IMR-90 (cell line): ENCODE measurements around the gene LRCOL1. TPM values are rescaled to one million over a fixed set of nuclear protein-coding genes. Genes with fewer than 3 reads are reported as not detected.

ENCODE experiments used
- ATAC-seq: fragments of 200-7000 bp; cut with Tn5 transposase; 2 replicates; pipeline ENCODE4 v1.9.1; 2020; ENCODE audit warnings: low read depth, mild to moderate bottlenecking, moderate library complexity
- BruUV-seq: library from RNA; stranded (reverse); fragments of 400-500 nt; replicated peaks from 2 replicates; lab custom pipeline; 2021; lab: Mats Ljungman, UMichigan
- CTCF ChIA-PET: fragments of 300-600 bp; formaldehyde crosslinking; extraction: SDS; loops from one replicate; lab custom pipeline; 2021; ENCODE audit warnings: antibody characterized with exemption; lab: Yijun Ruan, JAX
- POLR2A ChIA-PET: fragments of 300-600 bp; sonication (Branson Sonifier 250); formaldehyde crosslinking; loops from one replicate; lab custom pipeline; 2022; ENCODE audit warnings: antibody characterized with exemption; ENCODE audit not compliant: unreplicated experiment; lab: Charles Lee
- DNase-seq: peaks from one replicate; pipeline ENCODE4 v3.0.0; 2013
- H2AFZ ChIP-seq: replicated peaks from 2 replicates; pipeline ENCODE3; 2013; ENCODE audit warnings: low read length, mild to moderate bottlenecking; ENCODE audit not compliant: poor library complexity
- H2AK5ac ChIP-seq: 2 replicates; pipeline ENCODE4 v1.6.1; 2013; ENCODE audit warnings: low read depth, low read length, inconsistent platforms
- H2AK9ac ChIP-seq: replicated peaks from 2 replicates; pipeline ENCODE3; 2013; ENCODE audit warnings: mild to moderate bottlenecking, low read depth, low read length, moderate library complexity; ENCODE audit not compliant: poor library complexity
- H2BK120ac ChIP-seq: 2 replicates; pipeline ENCODE4 v1.6.1; 2013; ENCODE audit warnings: low read depth, low read length, inconsistent platforms
- H2BK15ac ChIP-seq: 3 replicates; pipeline ENCODE4 v1.6.1; 2013; ENCODE audit warnings: low read depth, low read length, inconsistent platforms
- H2BK20ac ChIP-seq: 2 replicates; pipeline ENCODE4 v1.6.1; 2013; ENCODE audit warnings: low read depth, mild to moderate bottlenecking, inconsistent platforms, low read length, moderate library complexity
- H2BK5ac ChIP-seq: 2 replicates; pipeline ENCODE4 v1.6.1; 2013; ENCODE audit warnings: mild to moderate bottlenecking, low read depth, low read length, inconsistent platforms; ENCODE audit not compliant: poor library complexity, severe bottlenecking
- H3K14ac ChIP-seq: replicated peaks from 2 replicates; pipeline ENCODE4 v1.6.1; 2013; ENCODE audit warnings: low read depth, low read length, inconsistent platforms
- H3K18ac ChIP-seq: 2 replicates; pipeline ENCODE4 v1.6.1; 2013; ENCODE audit warnings: low read depth, low read length, control low read depth
- H3K23ac ChIP-seq: 2 replicates; pipeline ENCODE4 v1.6.1; 2013; ENCODE audit warnings: low read depth, low read length, inconsistent platforms
- H3K27ac ChIP-seq: 2 replicates; pipeline ENCODE4 v1.5.1; 2013; ENCODE audit warnings: mild to moderate bottlenecking, control low read depth, low read length; ENCODE audit not compliant: insufficient read depth
- H3K27me3 ChIP-seq: 2 replicates; pipeline ENCODE4 v1.6.1; 2013; ENCODE audit warnings: low read length; ENCODE audit not compliant: control insufficient read depth, insufficient read depth
- H3K36me3 ChIP-seq: 2 replicates; pipeline ENCODE4 v1.6.1; 2013; ENCODE audit warnings: low read length, mixed read lengths; ENCODE audit not compliant: control insufficient read depth, insufficient read depth
- H3K4ac ChIP-seq: 2 replicates; pipeline ENCODE4 v1.6.1; 2013; ENCODE audit warnings: low read depth, low read length, inconsistent platforms
- H3K4me1 ChIP-seq: 2 replicates; pipeline ENCODE4 v1.6.1; 2013; ENCODE audit warnings: low read length, mixed read lengths; ENCODE audit not compliant: control insufficient read depth, insufficient read depth
- H3K4me2 ChIP-seq: 2 replicates; pipeline ENCODE4 v1.6.1; 2013; ENCODE audit warnings: low read depth, mild to moderate bottlenecking, control low read depth, low read length, moderate library complexity
- H3K4me3 ChIP-seq: 2 replicates; pipeline ENCODE4 v1.5.1; 2013; ENCODE audit warnings: low read depth, mild to moderate bottlenecking, control low read depth, low read length, moderate library complexity; ENCODE audit not compliant: insufficient read depth
- H3K56ac ChIP-seq: 2 replicates; pipeline ENCODE4 v1.6.1; 2013; ENCODE audit warnings: low read length, inconsistent platforms; ENCODE audit not compliant: insufficient read depth; ENCODE audit errors: extremely low read depth
- H3K79me1 ChIP-seq, 2 experiments: 2 replicates each; pipeline ENCODE4 v1.6.1; 2013; ENCODE audit warnings: low read length in 2 of 2, inconsistent platforms in 1 of 2, low read depth in 1 of 2
- H3K9ac ChIP-seq: 2 replicates; pipeline ENCODE4 v1.6.1; 2013; ENCODE audit warnings: low read depth, low read length, control low read depth
- H3K9me1 ChIP-seq: 2 replicates; pipeline ENCODE4 v1.6.1; 2013; ENCODE audit warnings: low read length, inconsistent platforms; ENCODE audit not compliant: insufficient read depth
- H3K9me3 ChIP-seq: 2 replicates; pipeline ENCODE4 v1.6.1; 2013; ENCODE audit warnings: low read length; ENCODE audit not compliant: control insufficient read depth, insufficient read depth
- H4K20me1 ChIP-seq: 2 replicates; pipeline ENCODE4 v1.6.1; 2013; ENCODE audit warnings: low read length, inconsistent platforms; ENCODE audit not compliant: insufficient read depth
- H4K5ac ChIP-seq: 2 replicates; pipeline ENCODE4 v1.6.1; 2013; ENCODE audit warnings: mild to moderate bottlenecking, low read depth, low read length, control low read depth
- H4K8ac ChIP-seq, 2 experiments: 2 replicates each; pipeline ENCODE4 v1.6.1; 2013; ENCODE audit warnings: low read depth in 2 of 2, low read length in 2 of 2, control low read depth in 1 of 2, inconsistent platforms in 1 of 2
- H4K91ac ChIP-seq: 2 replicates; pipeline ENCODE4 v1.6.1; 2013; ENCODE audit warnings: low read depth, low read length, inconsistent platforms; ENCODE audit not compliant: insufficient read depth
- CEBPB ChIP-seq: IDR thresholded peaks from 2 replicates; pipeline ENCODE4 v1.6.1; 2012; ENCODE audit warnings: low read depth, low read length, improper control_type of control experiment
- FOS ChIP-seq: fragments of 150-350 bp; IDR thresholded peaks from 2 replicates; pipeline ENCODE4 v1.6.1; 2016; ENCODE audit warnings: low read depth, low read length
- MAFK ChIP-seq: IDR thresholded peaks from 2 replicates; pipeline ENCODE4 v1.6.1; 2012; ENCODE audit warnings: low read depth, low read length, improper control_type of control experiment
- MAZ ChIP-seq: IDR thresholded peaks from 2 replicates; pipeline ENCODE4 v1.6.1; 2012; ENCODE audit warnings: low read depth, mild to moderate bottlenecking, low read length, improper control_type of control experiment, moderate library complexity, borderline replicate concordance
- MXI1 ChIP-seq: IDR thresholded peaks from 2 replicates; pipeline ENCODE4 v1.6.1; 2012; ENCODE audit warnings: low read depth, mild to moderate bottlenecking, low read length, moderate library complexity, borderline replicate concordance
- NFE2L2 ChIP-seq: fragments of 150-350 bp; IDR thresholded peaks from 2 replicates; pipeline ENCODE4 v1.6.1; 2016; ENCODE audit warnings: low read depth, mild to moderate bottlenecking, low read length
- POLR2A ChIP-seq: IDR thresholded peaks from 2 replicates; pipeline ENCODE4 v1.6.1; 2012; ENCODE audit warnings: mild to moderate bottlenecking, low read depth, low read length
- RAD21 ChIP-seq: IDR thresholded peaks from 2 replicates; pipeline ENCODE4 v1.6.1; 2012; ENCODE audit warnings: low read length, improper control_type of control experiment
- RCOR1 ChIP-seq: IDR thresholded peaks from 2 replicates; pipeline ENCODE4 v1.6.1; 2012; ENCODE audit warnings: mild to moderate bottlenecking, low read length, improper control_type of control experiment; ENCODE audit not compliant: insufficient replicate concordance
- RFX5 ChIP-seq: IDR thresholded peaks from 2 replicates; pipeline ENCODE4 v1.8.0; 2012; ENCODE audit warnings: low read depth, mild to moderate bottlenecking, low read length, moderate library complexity
- SMC3 ChIP-seq: fragments of 150-350 bp; IDR thresholded peaks from 2 replicates; pipeline ENCODE4 v1.6.1; 2016; ENCODE audit warnings: low read depth, mild to moderate bottlenecking, antibody characterized with exemption, low read length, moderate library complexity
- WGBS, 2 experiments: methylation state at CpG; one replicate each; pipeline versions ENCODE4 v1.1.5 to v1.1.7; 2013; ENCODE audit warnings: missing lambda C conversion rate in 2 of 2; ENCODE audit not compliant: insufficient read length in 1 of 2; ENCODE audit errors: extremely low coverage in 2 of 2; 5-methylcytosine and 5-hydroxymethylcytosine counted together
- dilution Hi-C: fragments of 300-500 bp; cut with HindIII; formaldehyde crosslinking; loops from one replicate; pipeline ENCODE4 v1.14.3; 2018; ENCODE audit warnings: low sequenced_read_pairs; ENCODE audit not compliant: unreplicated experiment
- in situ Hi-C: fragments of 300-500 bp; cut with MboI; formaldehyde crosslinking; loops from 3 replicates; pipeline ENCODE4 v1.14.3; 2019; ENCODE audit warnings: low sequenced_read_pairs, inconsistent platforms, mixed read lengths
- intact Hi-C: fragments of 100-400 bp; cut with micrococcal nuclease; formaldehyde crosslinking; loops from 2 replicates; pipeline ENCODE4 v1.10.0; 2022
- polyA plus RNA-seq, 3 experiments: library from polyadenylated mRNA; depleted of rRNA; stranded (reverse); fragments of >200 nt; gene quantifications; 2 replicates each; pipeline ENCODE4 v1.2.3, GENCODE V29; 2012; ENCODE audit warnings: low replicate concordance in 1 of 3
- total RNA-seq: library from RNA; depleted of rRNA; stranded (reverse); fragments of >200 nt; gene quantifications from 2 replicates; pipeline ENCODE4 v1.2.3, GENCODE V29; 2012
- TF ChIP-seq, protein P1 (sequence below): fragments of 150-350 bp; IDR thresholded peaks from 2 replicates; pipeline ENCODE4 v1.6.1; 2017; ENCODE audit warnings: mild to moderate bottlenecking, antibody characterized with exemption, low read length, low read depth
- TF ChIP-seq, protein P2 (sequence below): fragments of 150-350 bp; IDR thresholded peaks from 2 replicates; pipeline ENCODE4 v1.6.1; 2016; ENCODE audit warnings: low read depth, mild to moderate bottlenecking, low read length, moderate library complexity, borderline replicate concordance
- TF ChIP-seq, protein P3 (sequence below): conservative IDR thresholded peaks from 2 replicates; pipeline ENCODE4 v1.5.1; 2012; ENCODE audit warnings: mild to moderate bottlenecking, low read depth, low read length, improper control_type of control experiment

LRCOL1 gene
- total and polyA plus RNA-seq, 2 of the 4 experiments (the other 2 are of a cell fraction) = 1.0 TPM; not detected in 1

DNA sequence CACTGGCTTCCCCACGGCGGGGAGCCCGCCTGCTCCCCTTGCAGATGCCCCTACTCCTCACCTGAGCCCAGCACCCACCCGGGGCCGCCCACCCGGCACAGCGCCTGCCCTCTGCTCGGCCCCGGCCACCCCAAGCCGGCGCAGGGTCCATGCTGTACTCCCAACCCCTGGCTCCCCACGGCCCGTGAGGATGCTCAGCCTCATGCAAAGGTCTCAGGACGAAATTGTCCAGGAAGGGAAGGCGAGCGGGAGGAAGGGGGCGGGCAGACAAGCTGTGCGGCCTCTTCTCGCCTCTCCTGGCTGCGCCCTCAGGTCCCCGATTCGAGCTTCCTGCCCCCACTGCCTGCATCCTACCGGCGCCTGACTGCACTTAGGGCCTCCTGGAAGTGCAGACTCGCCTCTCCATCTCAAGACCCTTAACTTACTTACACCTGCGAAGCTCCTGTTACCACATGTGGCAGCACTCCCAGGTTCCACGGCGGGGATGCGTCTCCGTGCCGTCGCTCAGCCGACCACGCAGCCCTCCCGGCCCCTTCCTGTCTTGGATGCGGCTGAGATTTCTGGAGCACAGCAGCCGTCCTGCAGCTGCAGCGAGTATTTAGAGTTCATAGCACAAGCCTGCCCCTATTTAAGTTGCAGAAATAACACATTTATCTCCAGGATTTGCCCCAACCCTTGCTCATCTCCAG is 18.0 kb downstream of the LRCOL1 start:
- ChIA-PET POLR2A (no interaction called here), CTCF (no interaction called here)
- Histone ChIP-seq H3K79me1 (no peaks in the 10 kb centered on the region), H2BK15ac (no peak overlapping the region), H3K9me1 (0 out of 2 replicates have a peak, but pooled peaks cover 5% of the 10 kb centered on the region), H2AFZ (no peak overlapping the region), H3K27ac (no peak overlapping the region), H3K18ac (no peak overlapping the region), H2BK20ac (no peak overlapping the region), H4K91ac (no peak overlapping the region), H3K56ac (no peak overlapping the region), H3K4ac (no peak overlapping the region), H3K4me1 (peaks cover 3% of the 10 kb centered on the region; the same call in 1 of the 2 replicates), H2BK120ac (no peak overlapping the region), H3K4me2 (no peak overlapping the region), H4K8ac (no peak overlapping the region), H3K4me3 (no peak overlapping the region), H3K27me3 (peaks cover 6% of the 10 kb centered on the region; the same call in 1 of the 2 replicates), H2BK5ac (no peak overlapping the region), H3K9ac (no peak overlapping the region), H4K5ac (no peak overlapping the region), H3K23ac (no peak overlapping the region), H3K9me3 (peaks cover 5% of the 10 kb centered on the region; the same call in 1 of the 2 replicates), H3K36me3 (no peaks in the 10 kb centered on the region), H2AK9ac (no peak overlapping the region), H4K20me1 (no peaks in the 10 kb centered on the region), H2AK5ac (no peak overlapping the region), H3K14ac (no peak overlapping the region)
- DNase-seq (no peak), ATAC-seq (no peak)
- TF ChIP-seq MAZ (no peak), RAD21 (no peak), RFX5 (no peak), POLR2A (no peak), MXI1 (no peak), NFE2L2 (no peak), MAFK (no peak), RCOR1 (no peak), CEBPB (no peak), FOS (no peak), SMC3 (no peak)
- TF ChIP-seq, protein P1, sequence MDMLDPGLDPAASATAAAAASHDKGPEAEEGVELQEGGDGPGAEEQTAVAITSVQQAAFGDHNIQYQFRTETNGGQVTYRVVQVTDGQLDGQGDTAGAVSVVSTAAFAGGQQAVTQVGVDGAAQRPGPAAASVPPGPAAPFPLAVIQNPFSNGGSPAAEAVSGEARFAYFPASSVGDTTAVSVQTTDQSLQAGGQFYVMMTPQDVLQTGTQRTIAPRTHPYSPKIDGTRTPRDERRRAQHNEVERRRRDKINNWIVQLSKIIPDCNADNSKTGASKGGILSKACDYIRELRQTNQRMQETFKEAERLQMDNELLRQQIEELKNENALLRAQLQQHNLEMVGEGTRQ = no peak
- TF ChIP-seq, protein P2, sequence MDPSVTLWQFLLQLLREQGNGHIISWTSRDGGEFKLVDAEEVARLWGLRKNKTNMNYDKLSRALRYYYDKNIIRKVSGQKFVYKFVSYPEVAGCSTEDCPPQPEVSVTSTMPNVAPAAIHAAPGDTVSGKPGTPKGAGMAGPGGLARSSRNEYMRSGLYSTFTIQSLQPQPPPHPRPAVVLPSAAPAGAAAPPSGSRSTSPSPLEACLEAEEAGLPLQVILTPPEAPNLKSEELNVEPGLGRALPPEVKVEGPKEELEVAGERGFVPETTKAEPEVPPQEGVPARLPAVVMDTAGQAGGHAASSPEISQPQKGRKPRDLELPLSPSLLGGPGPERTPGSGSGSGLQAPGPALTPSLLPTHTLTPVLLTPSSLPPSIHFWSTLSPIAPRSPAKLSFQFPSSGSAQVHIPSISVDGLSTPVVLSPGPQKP = no peak
- TF ChIP-seq, protein P3, sequence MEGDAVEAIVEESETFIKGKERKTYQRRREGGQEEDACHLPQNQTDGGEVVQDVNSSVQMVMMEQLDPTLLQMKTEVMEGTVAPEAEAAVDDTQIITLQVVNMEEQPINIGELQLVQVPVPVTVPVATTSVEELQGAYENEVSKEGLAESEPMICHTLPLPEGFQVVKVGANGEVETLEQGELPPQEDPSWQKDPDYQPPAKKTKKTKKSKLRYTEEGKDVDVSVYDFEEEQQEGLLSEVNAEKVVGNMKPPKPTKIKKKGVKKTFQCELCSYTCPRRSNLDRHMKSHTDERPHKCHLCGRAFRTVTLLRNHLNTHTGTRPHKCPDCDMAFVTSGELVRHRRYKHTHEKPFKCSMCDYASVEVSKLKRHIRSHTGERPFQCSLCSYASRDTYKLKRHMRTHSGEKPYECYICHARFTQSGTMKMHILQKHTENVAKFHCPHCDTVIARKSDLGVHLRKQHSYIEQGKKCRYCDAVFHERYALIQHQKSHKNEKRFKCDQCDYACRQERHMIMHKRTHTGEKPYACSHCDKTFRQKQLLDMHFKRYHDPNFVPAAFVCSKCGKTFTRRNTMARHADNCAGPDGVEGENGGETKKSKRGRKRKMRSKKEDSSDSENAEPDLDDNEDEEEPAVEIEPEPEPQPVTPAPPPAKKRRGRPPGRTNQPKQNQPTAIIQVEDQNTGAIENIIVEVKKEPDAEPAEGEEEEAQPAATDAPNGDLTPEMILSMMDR = no peak
- BruUV-seq = no TSS peak
- intact Hi-C loops = no loop called here
- in situ Hi-C loops = no loop called here
- dilution Hi-C loops = no loop called here
- no CpG with 5 or more reads among the region's 38 CpGs for WGBS, 2 experiments
